Thyroid gland (tissue), 4 donors: ENCODE data around the gene VENTX. TPM values are rescaled to one million over a fixed set of nuclear protein-coding genes. Genes with fewer than 3 reads are reported as not detected.

ENCODE experiments used
- DNase-seq, 2 donors: peaks; one replicate each; pipeline ENCODE4 v3.0.0-alpha.2; 2019
- H3K27ac ChIP-seq, 3 donors: fragments of 200-600 bp; sonication (generic); 1 replicate in 2 of 3; 2 replicates in 1 of 3; pipeline ENCODE4 v1.5.1; 2016 to 2019; ENCODE audit warnings: mild to moderate bottlenecking in 1 of 3, moderate library complexity in 1 of 3
- H3K27me3 ChIP-seq: fragments of 200-600 bp; sonication (generic); one replicate; pipeline ENCODE4 v1.5.1; 2019
- H3K36me3 ChIP-seq, 2 donors: fragments of 200-600 bp; sonication (generic); one replicate each; pipeline ENCODE4 v1.5.1; 2016 to 2019
- H3K4me1 ChIP-seq, 2 donors: fragments of 200-600 bp; sonication (generic); one replicate each; pipeline ENCODE4 v1.5.1; 2017 to 2019
- H3K4me3 ChIP-seq, 3 donors: fragments of 200-600 bp; sonication (generic); replicated peaks in 1 of 3; 1 replicate in 2 of 3; 2 replicates in 1 of 3; pipeline ENCODE4 v1.5.1; 2016; ENCODE audit warnings: mild to moderate bottlenecking in 1 of 3
- H3K9me3 ChIP-seq: fragments of 200-600 bp; sonication (generic); one replicate; pipeline ENCODE4 v1.5.1; 2017
- CTCF ChIP-seq, 6 experiments: fragments of 200-600 bp in 3 of 6; fragments of 450-650 bp in 3 of 6; sonication (generic) in 3 of 6; IDR thresholded peaks; one replicate each; pipeline ENCODE4 v1.5.1; 2016 to 2019; ENCODE audit warnings: antibody characterized with exemption in 6 of 6, mild to moderate bottlenecking in 2 of 6, inconsistent platforms in 1 of 6, moderate library complexity in 1 of 6
- POLR2A ChIP-seq, 2 donors: fragments of 450-650 bp; IDR thresholded peaks; one replicate each; pipeline ENCODE4 v1.6.1; 2017; ENCODE audit warnings: antibody characterized with exemption in 2 of 2, mild to moderate bottlenecking in 2 of 2, moderate library complexity in 1 of 2
- WGBS, 2 donors: methylation state at CpG; one replicate each; pipeline ENCODE4 v1.1.5; 2017; 5-methylcytosine and 5-hydroxymethylcytosine counted together
- intact Hi-C: fragments of 100-400 bp; cut with DNase I; formaldehyde crosslinking; loops from one replicate; pipeline ENCODE4 v1.15.1; 2023
- total RNA-seq, 4 donors: library from RNA; depleted of rRNA; stranded (reverse); fragments of >200 nt; gene quantifications; one replicate each; pipeline ENCODE4 v1.2.3, GENCODE V29; 2016

Gene VENTX
- total RNA-seq, 4 donors from 2014 or later: 0.40 to 1.3 (median 0.63) TPM; not detected in 1

- Histone ChIP-seq H3K4me1 (no peaks in the 10 kb centered on the region), H3K36me3 (no peaks in the 10 kb centered on the region), H3K4me3 (no peak overlapping the region), H3K27ac (no peak overlapping the region), H3K9me3 (no peaks in the 10 kb centered on the region), H3K27me3 (no peaks in the 10 kb centered on the region)
- 80 to 88% methylated on average over 21 to 24 of the region's 24 CpGs for WGBS, 2 donors
- DNase-seq: no peak
- no peak for TF ChIP-seq POLR2A (IDR thresholded peaks at IDR 0.05)
- TF ChIP-seq CTCF (IDR thresholded peaks at IDR 0.05): no peak
- intact Hi-C loops: no loop called here
Measured at GRCh38 chr10:133196221-133196915, 41.3 kb upstream of the VENTX start.

GRCh38 chr10:133196936-133197758 lies 40.5 kb upstream of the VENTX start:
- WGBS, 2 donors: 94 to 97% methylated on average over 6 to 18 of the region's 40 CpGs
- Histone ChIP-seq H3K4me1 (no peaks in the 10 kb centered on the region), H3K27me3 (no peaks in the 10 kb centered on the region), H3K4me3 (no peak overlapping the region), H3K36me3 (no peaks in the 10 kb centered on the region), H3K9me3 (no peaks in the 10 kb centered on the region), H3K27ac (no peak overlapping the region)
- intact Hi-C loops: no loop called here
- no peak for TF ChIP-seq POLR2A (IDR thresholded peaks at IDR 0.05)
- DNase-seq: no peak

- Histone ChIP-seq H3K4me3 (no peak overlapping the region), H3K27me3 (no peaks in the 10 kb centered on the region), H3K9me3 (no peaks in the 10 kb centered on the region), H3K4me1 (no peaks in the 10 kb centered on the region), H3K36me3 (no peaks in the 10 kb centered on the region), H3K27ac (no peak overlapping the region)
- DNase-seq: no peak
- intact Hi-C loops: no loop called here
- TF ChIP-seq CTCF (IDR thresholded peaks at IDR 0.05) (no peak), POLR2A (IDR thresholded peaks at IDR 0.05) (no peak)
- WGBS, 2 donors: 81 to 98% methylated on average over 3 to 8 of the region's 9 CpGs
Measured at GRCh38 chr10:133197786-133198185, 39.9 kb upstream of the VENTX start.

- no peaks in the 10 kb centered on the region for H3K27me3 ChIP-seq
- 93 to 95% methylated on average over 3 to 11 of the region's 26 CpGs for WGBS, 2 donors
- H3K36me3 ChIP-seq: no peaks in the 10 kb centered on the region
- no peak for DNase-seq
- TF ChIP-seq CTCF (IDR thresholded peaks at IDR 0.05): no peak
- TF ChIP-seq POLR2A (IDR thresholded peaks at IDR 0.05): no peak
- intact Hi-C loops: no loop called here
- H3K9me3 ChIP-seq: no peaks in the 10 kb centered on the region
- no peak overlapping the region for H3K27ac ChIP-seq
- no peak overlapping the region for H3K4me3 ChIP-seq
- H3K4me1 ChIP-seq: no peaks in the 10 kb centered on the region
Measured at GRCh38 chr10:133198206-133198605, 39.4 kb upstream of the VENTX start.

GRCh38 chr10:133198621-133199487 lies 38.8 kb upstream of the VENTX start:
- no peaks in the 10 kb centered on the region for H3K27me3 ChIP-seq
- TF ChIP-seq POLR2A (IDR thresholded peaks at IDR 0.05) (no peak), CTCF (IDR thresholded peaks at IDR 0.05) (no peak)
- no peak overlapping the region for H3K27ac ChIP-seq
- H3K9me3 ChIP-seq: no peaks in the 10 kb centered on the region
- H3K36me3 ChIP-seq: no peaks in the 10 kb centered on the region
- intact Hi-C loops: no loop called here
- WGBS, 2 donors: 91 to 92% methylated on average over 19 to 21 of the region's 54 CpGs
- no peak overlapping the region for H3K4me3 ChIP-seq
- no peak for DNase-seq
- H3K4me1 ChIP-seq: no peaks in the 10 kb centered on the region
